Liver (tissue), 9 donors: Measurements from ENCODE around the gene PATZ1. TPM values are rescaled to one million over a fixed set of nuclear protein-coding genes. Genes with fewer than 3 reads are reported as not detected.
A peak's percentile ranks its signal among the peaks of the same experiment; 100 is the strongest.

ENCODE experiments used
- DNase-seq: peaks from one replicate; pipeline ENCODE4 v3.0.0-alpha.2; 2017; ENCODE audit warnings: low spot score
- H3K27ac ChIP-seq, 2 donors: one replicate each; pipeline ENCODE4 v1.7.0; 2013; ENCODE audit warnings: inconsistent platforms in 2 of 2, low read length in 2 of 2, control low read depth in 1 of 2, low read depth in 1 of 2, mild to moderate bottlenecking in 1 of 2
- H3K27me3 ChIP-seq, 4 donors: one replicate each; pipeline versions ENCODE4 v1.6.1 to v1.7.0; 2013; ENCODE audit warnings: low read length in 3 of 4, inconsistent platforms in 1 of 4, mild to moderate bottlenecking in 1 of 4, moderate library complexity in 1 of 4; ENCODE audit not compliant: control insufficient read depth in 4 of 4, insufficient read depth in 4 of 4
- H3K36me3 ChIP-seq, 4 donors: one replicate each; pipeline versions ENCODE4 v1.6.1 to v1.7.0; 2013; ENCODE audit warnings: low read length in 3 of 4, mild to moderate bottlenecking in 3 of 4, low read depth in 1 of 4, moderate library complexity in 1 of 4; ENCODE audit not compliant: control insufficient read depth in 4 of 4, insufficient read depth in 3 of 4
- H3K4me1 ChIP-seq, 4 donors: one replicate each; pipeline versions ENCODE4 v1.6.1 to v1.7.0; 2013; ENCODE audit warnings: low read length in 3 of 4, mild to moderate bottlenecking in 3 of 4, moderate library complexity in 1 of 4; ENCODE audit not compliant: control insufficient read depth in 4 of 4, insufficient read depth in 4 of 4
- H3K4me3 ChIP-seq, 3 donors: one replicate each; pipeline versions ENCODE4 v1.6.1 to v1.7.0; 2013; ENCODE audit warnings: low read length in 3 of 3, control low read depth in 1 of 3, low read depth in 1 of 3, mild to moderate bottlenecking in 1 of 3
- H3K9ac ChIP-seq, 2 donors: one replicate each; pipeline ENCODE4 v1.7.0; 2013; ENCODE audit warnings: low read length in 2 of 2, mild to moderate bottlenecking in 2 of 2, moderate library complexity in 2 of 2, control low read depth in 1 of 2, low read depth in 1 of 2
- H3K9me3 ChIP-seq, 4 donors: one replicate each; pipeline versions ENCODE4 v1.6.1 to v1.7.0; 2013; ENCODE audit warnings: low read length in 3 of 4; ENCODE audit not compliant: control insufficient read depth in 4 of 4
- CTCF ChIP-seq: fragments of 150-350 bp; IDR thresholded peaks from 2 replicates; pipeline ENCODE4 v1.5.1; 2017; ENCODE audit warnings: improper control_type of control experiment, low read depth, low read length; ENCODE audit not compliant: missing input control
- EGR1 ChIP-seq, 2 donors: IDR thresholded peaks; 2 replicates each; pipeline ENCODE4 v1.6.1; 2016 to 2018; ENCODE audit warnings: antibody characterized with exemption in 2 of 2, low read depth in 2 of 2
- FOXA1 ChIP-seq: IDR thresholded peaks from 2 replicates; pipeline ENCODE4 v1.6.1; 2016; ENCODE audit warnings: antibody characterized with exemption
- FOXA2 ChIP-seq: IDR thresholded peaks from 2 replicates; pipeline ENCODE4 v1.6.1; 2016; ENCODE audit warnings: antibody characterized with exemption
- GABPA ChIP-seq, 2 donors: IDR thresholded peaks in 1 of 2; conservative IDR thresholded peaks in 1 of 2; 2 replicates each; pipeline ENCODE4 v1.6.1; 2016; ENCODE audit warnings: antibody characterized with exemption in 2 of 2, mild to moderate bottlenecking in 1 of 2, moderate library complexity in 1 of 2
- HNF4A ChIP-seq, 2 donors: conservative IDR thresholded peaks; 2 replicates each; pipeline ENCODE4 v1.6.1; 2016; ENCODE audit warnings: antibody characterized with exemption in 2 of 2, mild to moderate bottlenecking in 2 of 2
- HNF4G ChIP-seq: IDR thresholded peaks from 2 replicates; pipeline ENCODE4 v1.6.1; 2016; ENCODE audit warnings: antibody characterized with exemption
- JUND ChIP-seq, 2 donors: IDR thresholded peaks; 2 replicates each; pipeline ENCODE4 v1.6.1; 2016; ENCODE audit warnings: antibody characterized with exemption in 2 of 2
- MAX ChIP-seq: IDR thresholded peaks from 2 replicates; pipeline ENCODE4 v1.6.1; 2016; ENCODE audit warnings: antibody characterized with exemption
- NR2F2 ChIP-seq: IDR thresholded peaks from 2 replicates; pipeline ENCODE4 v1.6.1; 2016; ENCODE audit warnings: antibody characterized with exemption
- RAD21 ChIP-seq, 2 donors: IDR thresholded peaks; 2 replicates each; pipeline ENCODE4 v1.6.1; 2016; ENCODE audit warnings: antibody characterized with exemption in 2 of 2, mild to moderate bottlenecking in 2 of 2
- RXRA ChIP-seq, 2 donors: IDR thresholded peaks; 2 replicates each; pipeline ENCODE4 v1.6.1; 2017 to 2018; ENCODE audit warnings: antibody characterized with exemption in 2 of 2, mild to moderate bottlenecking in 1 of 2
- SP1 ChIP-seq: IDR thresholded peaks from 2 replicates; pipeline ENCODE4 v1.6.1; 2018; ENCODE audit warnings: antibody characterized with exemption, mild to moderate bottlenecking
- TAF1 ChIP-seq: conservative IDR thresholded peaks from 2 replicates; pipeline ENCODE4 v1.6.1; 2016; ENCODE audit warnings: antibody characterized with exemption, mild to moderate bottlenecking
- YY1 ChIP-seq: IDR thresholded peaks from 2 replicates; pipeline ENCODE4 v1.6.1; 2016; ENCODE audit warnings: antibody characterized with exemption, mild to moderate bottlenecking
- WGBS: extraction: QIAGEN DNeasy Blood & Tissue Kit; methylation state at CpG from one replicate; pipeline ENCODE4 v1.1.7; 2013; 5-methylcytosine and 5-hydroxymethylcytosine counted together
- polyA plus RNA-seq, 2 donors: library from polyadenylated mRNA; stranded (reverse) in 1 of 2; unstranded in 1 of 2; fragments of 200-250 nt in 1 of 2; fragments of >200 nt in 1 of 2; fragmentation: Nextera tagmentation in 1 of 2; extraction: Ambion mirVana in 1 of 2; gene quantifications; one replicate each; pipeline versions ENCODE4 v1.2.1 to v1.2.3, GENCODE V29; 2013 to 2015
- total RNA-seq, 2 donors: library from RNA; depleted of rRNA; stranded (reverse); fragments of >200 nt; gene quantifications; one replicate each; pipeline ENCODE4 v1.2.3, GENCODE V29; 2014
- TF ChIP-seq, protein P1 (sequence below): IDR thresholded peaks from 2 replicates; pipeline ENCODE4 v1.6.1; 2016; ENCODE audit warnings: antibody characterized with exemption
- TF ChIP-seq, protein P2 (sequence below): IDR thresholded peaks from 2 replicates; pipeline ENCODE4 v1.6.1; 2016; ENCODE audit warnings: antibody characterized with exemption
- TF ChIP-seq, protein P3 (sequence below): IDR thresholded peaks from 2 replicates; pipeline ENCODE4 v1.6.1; 2016; ENCODE audit warnings: antibody characterized with exemption, mild to moderate bottlenecking
- donor health status: healthy.
- donor health status: healthy.
- donor health status: healthy.
- donor health status: healthy.
- donor health status: healthy.

The PATZ1 gene
- total and polyA plus RNA-seq, 4 donors = 3.8 to 13.5 (median 10.1) TPM

GRCh38 chr22:31354515-31354914, 8.4 kb upstream of the PATZ1 start:
- H3K27me3 ChIP-seq = no peaks in the 10 kb centered on the region
- no peak for DNase-seq
- no peak overlapping the region for H3K9ac ChIP-seq
- H3K9me3 ChIP-seq = no peaks in the 10 kb centered on the region
- peaks cover 0 to 6% (median 4%) of the 10 kb centered on the region in 4 donors for H3K4me1 ChIP-seq
- no peak overlapping the region for H3K27ac ChIP-seq
- TF ChIP-seq FOXA1 (no peak), HNF4G (no peak), GABPA (IDR thresholded peaks at IDR 0.05 in 1 of 2, conservative IDR thresholded peaks at IDR 0.05 in 1 of 2) (no peak), RXRA (IDR thresholded peaks at IDR 0.05) (no peak), NR2F2 (no peak), YY1 (no peak), RAD21 (IDR thresholded peaks at IDR 0.05) (no peak), EGR1 (IDR thresholded peaks at IDR 0.05; ENCODE audit: low read depth in 2 of 2) (no peak), FOXA2 (no peak), HNF4A (conservative IDR thresholded peaks at IDR 0.05) (no peak), SP1 (no peak), TAF1 (no peak), MAX (no peak), JUND (IDR thresholded peaks at IDR 0.05) (no peak), CTCF (no peak)
- TF ChIP-seq, protein P1, sequence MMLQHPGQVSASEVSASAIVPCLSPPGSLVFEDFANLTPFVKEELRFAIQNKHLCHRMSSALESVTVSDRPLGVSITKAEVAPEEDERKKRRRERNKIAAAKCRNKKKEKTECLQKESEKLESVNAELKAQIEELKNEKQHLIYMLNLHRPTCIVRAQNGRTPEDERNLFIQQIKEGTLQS = no peak
- TF ChIP-seq, protein P2, sequence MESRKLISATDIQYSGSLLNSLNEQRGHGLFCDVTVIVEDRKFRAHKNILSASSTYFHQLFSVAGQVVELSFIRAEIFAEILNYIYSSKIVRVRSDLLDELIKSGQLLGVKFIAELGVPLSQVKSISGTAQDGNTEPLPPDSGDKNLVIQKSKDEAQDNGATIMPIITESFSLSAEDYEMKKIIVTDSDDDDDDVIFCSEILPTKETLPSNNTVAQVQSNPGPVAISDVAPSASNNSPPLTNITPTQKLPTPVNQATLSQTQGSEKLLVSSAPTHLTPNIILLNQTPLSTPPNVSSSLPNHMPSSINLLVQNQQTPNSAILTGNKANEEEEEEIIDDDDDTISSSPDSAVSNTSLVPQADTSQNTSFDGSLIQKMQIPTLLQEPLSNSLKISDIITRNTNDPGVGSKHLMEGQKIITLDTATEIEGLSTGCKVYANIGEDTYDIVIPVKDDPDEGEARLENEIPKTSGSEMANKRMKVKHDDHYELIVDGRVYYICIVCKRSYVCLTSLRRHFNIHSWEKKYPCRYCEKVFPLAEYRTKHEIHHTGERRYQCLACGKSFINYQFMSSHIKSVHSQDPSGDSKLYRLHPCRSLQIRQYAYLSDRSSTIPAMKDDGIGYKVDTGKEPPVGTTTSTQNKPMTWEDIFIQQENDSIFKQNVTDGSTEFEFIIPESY = no peak
- WGBS = 72% methylated on average over 5 of the region's 5 CpGs
- H3K36me3 ChIP-seq = no peaks in the 10 kb centered on the region
- no peak overlapping the region for H3K4me3 ChIP-seq

GRCh38 chr22:31350410-31350863, 4.3 kb upstream of the PATZ1 start:
- H3K36me3 ChIP-seq = no peaks in the 10 kb centered on the region
- H3K27me3 ChIP-seq = no peaks in the 10 kb centered on the region
- peaks cover under 1 to 22% (median 14%) of the 10 kb centered on the region in 4 donors for H3K4me1 ChIP-seq
- WGBS = 41% methylated on average over 8 of the region's 8 CpGs
- no peak overlapping the region for H3K9ac ChIP-seq
- DNase-seq = peak; percentile 70
- no peak overlapping the region for H3K27ac ChIP-seq
- no peaks in the 10 kb centered on the region for H3K9me3 ChIP-seq
- no peak overlapping the region for H3K4me3 ChIP-seq
- TF ChIP-seq CTCF (no peak), FOXA1 (no peak), EGR1 (IDR thresholded peaks at IDR 0.05; ENCODE audit: low read depth in 2 of 2) (no peak), RXRA (IDR thresholded peaks at IDR 0.05) (peak in 1 of 2 donors; percentile 52), HNF4A (conservative IDR thresholded peaks at IDR 0.05) (peak; percentile 23 to 51), SP1 (peak; percentile 38), RAD21 (IDR thresholded peaks at IDR 0.05) (peak in 1 of 2 donors; percentile 50)
- TF ChIP-seq, protein P3, sequence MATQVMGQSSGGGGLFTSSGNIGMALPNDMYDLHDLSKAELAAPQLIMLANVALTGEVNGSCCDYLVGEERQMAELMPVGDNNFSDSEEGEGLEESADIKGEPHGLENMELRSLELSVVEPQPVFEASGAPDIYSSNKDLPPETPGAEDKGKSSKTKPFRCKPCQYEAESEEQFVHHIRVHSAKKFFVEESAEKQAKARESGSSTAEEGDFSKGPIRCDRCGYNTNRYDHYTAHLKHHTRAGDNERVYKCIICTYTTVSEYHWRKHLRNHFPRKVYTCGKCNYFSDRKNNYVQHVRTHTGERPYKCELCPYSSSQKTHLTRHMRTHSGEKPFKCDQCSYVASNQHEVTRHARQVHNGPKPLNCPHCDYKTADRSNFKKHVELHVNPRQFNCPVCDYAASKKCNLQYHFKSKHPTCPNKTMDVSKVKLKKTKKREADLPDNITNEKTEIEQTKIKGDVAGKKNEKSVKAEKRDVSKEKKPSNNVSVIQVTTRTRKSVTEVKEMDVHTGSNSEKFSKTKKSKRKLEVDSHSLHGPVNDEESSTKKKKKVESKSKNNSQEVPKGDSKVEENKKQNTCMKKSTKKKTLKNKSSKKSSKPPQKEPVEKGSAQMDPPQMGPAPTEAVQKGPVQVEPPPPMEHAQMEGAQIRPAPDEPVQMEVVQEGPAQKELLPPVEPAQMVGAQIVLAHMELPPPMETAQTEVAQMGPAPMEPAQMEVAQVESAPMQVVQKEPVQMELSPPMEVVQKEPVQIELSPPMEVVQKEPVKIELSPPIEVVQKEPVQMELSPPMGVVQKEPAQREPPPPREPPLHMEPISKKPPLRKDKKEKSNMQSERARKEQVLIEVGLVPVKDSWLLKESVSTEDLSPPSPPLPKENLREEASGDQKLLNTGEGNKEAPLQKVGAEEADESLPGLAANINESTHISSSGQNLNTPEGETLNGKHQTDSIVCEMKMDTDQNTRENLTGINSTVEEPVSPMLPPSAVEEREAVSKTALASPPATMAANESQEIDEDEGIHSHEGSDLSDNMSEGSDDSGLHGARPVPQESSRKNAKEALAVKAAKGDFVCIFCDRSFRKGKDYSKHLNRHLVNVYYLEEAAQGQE = peak; percentile 14
- TF ChIP-seq, protein P2 = peak; percentile 24
